K562 (cell line): ENCODE measurements around the gene OR10G7. TPM values are rescaled to one million over a fixed set of nuclear protein-coding genes. Genes with fewer than 3 reads are reported as not detected.
A peak's percentile ranks its signal among the peaks of the same experiment; 100 is the strongest.

Source experiments
- ATAC-seq: fragments of 200-7000 bp; cut with Tn5 transposase; 3 replicates; pipeline ENCODE4 v1.9.1; 2020; ENCODE audit warnings: moderate library complexity
- BruUV-seq: library from RNA; stranded (reverse); fragments of 400-500 nt; replicated peaks from 2 replicates; lab custom pipeline; 2021; lab: Mats Ljungman, UMichigan
- CTCF ChIA-PET: fragments of 300-600 bp; formaldehyde crosslinking; extraction: SDS; loops from one replicate; lab custom pipeline; 2021; ENCODE audit warnings: low intra/inter-chr PET ratio; lab: Yijun Ruan, JAX
- POLR2A ChIA-PET: fragments of 300-600, 350-650 bp; sonication (Branson Sonifier 250); formaldehyde crosslinking; extraction: SDS; loops from one replicate; lab custom pipeline; 2021; ENCODE audit warnings: antibody characterized with exemption, inconsistent platforms; lab: Yijun Ruan, JAX
- DNase-seq, 4 experiments: peaks; one replicate each; pipeline versions ENCODE4 v3.0.0 to v3.0.0-alpha.2; 2011 to 2018; ENCODE audit warnings: low spot score in 3 of 4, mixed read lengths in 3 of 4; ENCODE audit errors: extremely low read depth in 1 of 4
- FAIRE-seq: peaks from 2 replicates; lab custom pipeline; 2011; peaks lifted over from hg19 to GRCh38; lab: Jason Lieb, UNC
- H2AFZ ChIP-seq: 2 replicates; pipeline ENCODE4 v1.6.0; 2011; ENCODE audit warnings: low read depth, low read length, control low read depth, inconsistent platforms
- H3K27ac ChIP-seq: fragments of 200-600 bp; 3 replicates; pipeline ENCODE4 v1.8.0; 2011; ENCODE audit warnings: low read depth, mild to moderate bottlenecking, control low read depth, inconsistent platforms, low read length, moderate library complexity, mixed read lengths; ENCODE audit errors: extremely low read depth
- H3K27me3 ChIP-seq, 2 experiments: fragments of 300-600 bp in 1 of 2; 2 replicates in 1 of 2; 3 replicates in 1 of 2; pipeline versions ENCODE4 v1.6.0 to v1.8.0; 2011; ENCODE audit warnings: inconsistent platforms in 2 of 2, low read length in 2 of 2, mild to moderate bottlenecking in 1 of 2, mixed read lengths in 1 of 2, moderate library complexity in 1 of 2; ENCODE audit not compliant: control insufficient read depth in 2 of 2, insufficient read depth in 2 of 2
- H3K36me3 ChIP-seq: fragments of 300-600 bp; 3 replicates; pipeline ENCODE4 v1.8.0; 2011; ENCODE audit warnings: mild to moderate bottlenecking, low read length, inconsistent platforms; ENCODE audit not compliant: control insufficient read depth, insufficient read depth
- H3K4me1 ChIP-seq, 2 experiments: fragments of 200-600 bp in 1 of 2; replicated peaks in 1 of 2; 2 replicates in 1 of 2; 3 replicates in 1 of 2; pipeline versions ENCODE4 v1.5.1 to v1.8.0; 2011; ENCODE audit warnings: inconsistent platforms in 2 of 2, low read length in 2 of 2, mild to moderate bottlenecking in 1 of 2, mixed read lengths in 1 of 2, moderate library complexity in 1 of 2; ENCODE audit not compliant: control insufficient read depth in 2 of 2, insufficient read depth in 2 of 2
- H3K4me2 ChIP-seq: 2 replicates; pipeline ENCODE4 v1.6.1; 2011; ENCODE audit warnings: low read length, control low read depth, inconsistent platforms, mixed read lengths; ENCODE audit not compliant: insufficient read depth
- H3K4me3 ChIP-seq: fragments of 200-600 bp; sonication (generic), shearing (Covaris generic); 2 replicates; pipeline ENCODE4 v1.5.1; 2016; ENCODE audit warnings: control low read depth, inconsistent platforms
- H3K79me2 ChIP-seq: fragments of 200-600 bp; 3 replicates; pipeline ENCODE4 v1.8.0; 2011; ENCODE audit warnings: low read length, inconsistent platforms; ENCODE audit not compliant: control insufficient read depth, insufficient read depth
- H3K9ac ChIP-seq, 2 experiments: 2 replicates each; pipeline versions ENCODE4 v1.6.0 to v1.6.1; 2011; ENCODE audit warnings: low read depth in 2 of 2, low read length in 2 of 2, control low read depth in 1 of 2, inconsistent platforms in 1 of 2, mild to moderate bottlenecking in 1 of 2, mixed read lengths in 1 of 2; ENCODE audit not compliant: insufficient read depth in 1 of 2
- H3K9me1 ChIP-seq: one replicate; pipeline ENCODE4 v1.6.0; 2011; ENCODE audit warnings: inconsistent platforms, mild to moderate bottlenecking, low read length, moderate library complexity; ENCODE audit not compliant: control insufficient read depth, insufficient read depth
- H3K9me3 ChIP-seq: replicated peaks from 2 replicates; pipeline ENCODE4 v1.5.1; 2011; ENCODE audit warnings: low read depth, low read length, inconsistent platforms; ENCODE audit not compliant: control insufficient read depth, insufficient read depth
- H4K20me1 ChIP-seq: replicated peaks from 2 replicates; pipeline ENCODE4 v1.6.1; 2011; ENCODE audit warnings: low read length, inconsistent platforms, mixed read lengths; ENCODE audit not compliant: control insufficient read depth, insufficient read depth
- EHMT2 ChIP-seq: fragments of 450-650 bp; IDR thresholded peaks from 2 replicates; pipeline ENCODE4 v1.6.1; 2018; ENCODE audit warnings: antibody characterized with exemption
- FOSL1 ChIP-seq: fragments of 200-800 bp; sonication (Bioruptor generic); conservative IDR thresholded peaks from 2 replicates; pipeline ENCODE4 v1.6.1; 2016; ENCODE audit warnings: missing genetic modification characterization, missing compliant biosample characterization
- GTF2E2 ChIP-seq: fragments of 200-800 bp; sonication (Bioruptor generic); IDR thresholded peaks from 2 replicates; pipeline ENCODE4 v1.6.1; 2016; ENCODE audit warnings: missing genetic modification characterization, missing compliant biosample characterization
- HMGXB4 ChIP-seq: sonication (generic); formaldehyde crosslinking; IDR thresholded peaks from 2 replicates; pipeline ENCODE4 v1.8.1; 2023; ENCODE audit warnings: mild to moderate bottlenecking, missing genetic modification reagents
- TCF3 ChIP-seq: sonication (generic); formaldehyde crosslinking; IDR thresholded peaks from 2 replicates; pipeline ENCODE4 v1.4.0; 2020; ENCODE audit warnings: mild to moderate bottlenecking, missing genetic modification reagents
- ZFP30 ChIP-seq: fragments of 250-450 bp; sonication (Bioruptor Pico); IDR thresholded peaks from 2 replicates; pipeline ENCODE4 v1.8.0; 2022; ENCODE audit warnings: moderate library complexity, mild to moderate bottlenecking, inconsistent platforms, borderline replicate concordance
- ZNF766 ChIP-seq: fragments of 200-800 bp; sonication (Bioruptor generic); conservative IDR thresholded peaks from 2 replicates; pipeline ENCODE4 v1.6.1; 2016; ENCODE audit warnings: missing genetic modification characterization, missing compliant biosample characterization
- WGBS: fragments of 100-300 bp; shearing (Covaris generic); methylation state at CpG from one replicate; pipeline ENCODE4 v1.1.6; 2016; ENCODE audit warnings: low coverage, mixed read lengths; ENCODE audit not compliant: insufficient coverage; ENCODE audit errors: missing lambda C conversion rate; 5-methylcytosine and 5-hydroxymethylcytosine counted together
- in situ Hi-C: fragments of 300-500 bp; cut with MboI; formaldehyde crosslinking; loops from 4 replicates; pipeline ENCODE4 v1.15.0; 2018; ENCODE audit warnings: inconsistent platforms, mixed read lengths
- intact Hi-C: fragments of 100-400 bp; cut with micrococcal nuclease; formaldehyde crosslinking; loops from 2 replicates; pipeline ENCODE4 v1.14.2; 2022
- polyA plus RNA-seq, 8 experiments: library from polyadenylated mRNA; depleted of rRNA in 4 of 8; stranded (reverse) in 5 of 8; unstranded in 3 of 8; fragments of >200 nt; fragmentation: Nextera tagmentation in 2 of 8; fragmentation: Illumina TruSeq in 1 of 8; extraction: Ambion mirVana in 2 of 8; extraction: Trizol in 1 of 8; gene quantifications; 2 replicates each; pipeline versions ENCODE4 v1.2.1 to v1.2.3, GENCODE V29; 2011 to 2014; ENCODE audit warnings: inconsistent platforms in 1 of 8, missing spikeins in 1 of 8
- total RNA-seq, 7 experiments: library from RNA; depleted of rRNA in 6 of 7; stranded (reverse); fragments of >200 nt in 6 of 7; fragmentation: Illumina TruSeq in 2 of 7; extraction: Trizol in 2 of 7; gene quantifications; 2 replicates each; pipeline versions ENCODE4 v1.2.1 to v1.2.3, GENCODE V29; 2011 to 2021; ENCODE audit warnings: low replicate concordance in 1 of 7
- TF ChIP-seq, protein P1 (sequence below): IDR thresholded peaks from 2 replicates; pipeline ENCODE4 v1.6.1; 2014; ENCODE audit warnings: antibody characterized with exemption

OR10G7 gene
- total and polyA plus RNA-seq, 9 of the 15 experiments (the other 6 are each of a cell fraction or from before 2014, with no cell fraction given), result not detected

GRCh38 chr11:124085583-124085982, 44.5 kb upstream of the OR10G7 start:
- no peak overlapping the region for H2AFZ ChIP-seq
- H3K27me3 ChIP-seq, result no peaks in the 10 kb centered on the region
- POLR2A ChIA-PET, result no interaction called here
- H3K9me1 ChIP-seq, result no peaks in the 10 kb centered on the region
- H4K20me1 ChIP-seq, result no peaks in the 10 kb centered on the region
- ATAC-seq (no peak; the same call in 2 of the 3 replicates), DNase-seq (no peak), FAIRE-seq (no peak)
- CTCF ChIA-PET, result no interaction called here
- BruUV-seq, result no TSS peak
- H3K4me2 ChIP-seq, result no peak overlapping the region
- peaks cover under 1 to 6% of the 10 kb centered on the region in 2 experiments; a peak in 3 of 5 replicates for H3K4me1 ChIP-seq
- TF ChIP-seq, protein P1, sequence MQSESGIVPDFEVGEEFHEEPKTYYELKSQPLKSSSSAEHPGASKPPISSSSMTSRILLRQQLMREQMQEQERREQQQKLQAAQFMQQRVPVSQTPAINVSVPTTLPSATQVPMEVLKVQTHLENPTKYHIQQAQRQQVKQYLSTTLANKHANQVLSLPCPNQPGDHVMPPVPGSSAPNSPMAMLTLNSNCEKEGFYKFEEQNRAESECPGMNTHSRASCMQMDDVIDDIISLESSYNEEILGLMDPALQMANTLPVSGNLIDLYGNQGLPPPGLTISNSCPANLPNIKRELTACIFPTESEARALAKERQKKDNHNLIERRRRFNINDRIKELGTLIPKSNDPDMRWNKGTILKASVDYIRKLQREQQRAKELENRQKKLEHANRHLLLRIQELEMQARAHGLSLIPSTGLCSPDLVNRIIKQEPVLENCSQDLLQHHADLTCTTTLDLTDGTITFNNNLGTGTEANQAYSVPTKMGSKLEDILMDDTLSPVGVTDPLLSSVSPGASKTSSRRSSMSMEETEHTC, result no peak
- TF ChIP-seq FOSL1 (peak; percentile 48; the same call in 1 of the 2 replicates), EHMT2 (no peak), HMGXB4 (no peak), GTF2E2 (tag) (no peak), ZFP30 (CRISPR knock-in tag) (no peak), ZNF766 (CRISPR knock-in tag) (peak; percentile 64; the same call in 1 of the 2 replicates), TCF3 (CRISPR knock-in tag) (no peak)
- H3K9ac ChIP-seq, result no peak overlapping the region
- 16% methylated on average over 3 of the region's 3 CpGs for WGBS
- in situ Hi-C loops (no loop called here), intact Hi-C loops (no loop called here)
- no peak overlapping the region for H3K4me3 ChIP-seq
- no peaks in the 10 kb centered on the region for H3K36me3 ChIP-seq
- H3K27ac ChIP-seq, result no peak overlapping the region
- H3K9me3 ChIP-seq, result no peaks in the 10 kb centered on the region
- no peaks in the 10 kb centered on the region for H3K79me2 ChIP-seq
